KOPT-K1 (cell line): Measurements from ENCODE around the gene SSNA1.
A peak's percentile ranks its signal among the peaks of the same experiment; 100 is the strongest.
"Not testable (repeated sequence)": the region's sequence is repeated elsewhere in the genome, so short reads cannot be mapped to it uniquely, and the experiment has no call there.

Experiments used
- H3K27ac ChIP-seq: fragments of 200-600 bp; sonication (generic); 2 replicates; pipeline ENCODE4 v1.5.1; 2016; ENCODE audit warnings: antibody characterized with exemption, mild to moderate bottlenecking, low read depth, low read length; ENCODE audit not compliant: poor library complexity, severe bottlenecking
- H3K36me3 ChIP-seq: fragments of 200-600 bp; sonication (generic); 2 replicates; pipeline ENCODE4 v1.5.1; 2017; ENCODE audit warnings: antibody characterized with exemption, mild to moderate bottlenecking, low read length, moderate library complexity; ENCODE audit not compliant: insufficient read depth
- H3K9me3 ChIP-seq: fragments of 200-600 bp; sonication (generic); 2 replicates; pipeline ENCODE4 v1.5.1; 2017; ENCODE audit warnings: antibody characterized with exemption, low read length, mild to moderate bottlenecking; ENCODE audit not compliant: insufficient read depth, poor library complexity, severe bottlenecking

The SSNA1 gene

GRCh38 chr9:137230705-137231371 is 42.4 kb downstream of the SSNA1 start, which contains the start of gene SLC34A3:
Gene SLC34A3 (plus strand): TSS chr9:137230901. CDS start chr9:137231703, 802 bp downstream.
- no peak within 1 kb of the TSS for H3K27ac ChIP-seq
- H3K36me3 ChIP-seq: no peaks in the 10 kb centered on the region
- no peaks in the 10 kb centered on the region for H3K9me3 ChIP-seq

DNA sequence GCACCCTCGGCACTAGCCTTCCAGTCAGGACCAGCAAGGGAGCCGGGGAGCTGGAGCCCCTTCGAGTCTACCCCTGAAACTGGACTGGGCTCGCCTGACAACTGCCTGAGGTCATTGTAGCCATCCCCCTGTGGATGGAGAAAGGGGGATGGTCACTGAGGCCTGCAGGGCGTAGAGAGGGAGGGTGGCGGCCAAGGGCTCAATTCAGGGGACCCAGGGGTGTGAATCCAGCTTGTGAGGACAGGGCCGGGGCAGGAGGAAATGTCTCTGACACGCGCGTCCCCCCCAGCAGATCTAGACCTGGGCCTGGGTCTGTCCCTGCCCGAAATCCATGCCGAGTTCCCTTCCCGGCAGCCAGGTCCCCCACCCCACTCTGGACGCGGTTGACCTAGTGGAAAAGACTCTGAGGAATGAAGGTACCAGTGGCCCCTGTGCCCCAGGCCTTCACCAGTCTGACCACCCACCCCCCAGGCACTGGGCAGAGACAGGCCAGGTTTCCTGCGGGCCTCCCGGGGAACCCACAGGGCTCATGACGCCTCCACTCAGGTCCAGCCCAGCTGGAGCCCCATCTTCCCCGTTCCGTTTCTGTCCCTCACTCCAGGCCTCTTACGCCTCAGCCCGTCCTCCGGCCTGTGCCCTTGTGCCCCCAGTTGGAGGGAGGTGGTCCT is 43.0 kb downstream of the SSNA1 start:
- no peaks in the 10 kb centered on the region for H3K9me3 ChIP-seq
- no peaks in the 10 kb centered on the region for H3K36me3 ChIP-seq
- H3K27ac ChIP-seq: no peak overlapping the region

DNA sequence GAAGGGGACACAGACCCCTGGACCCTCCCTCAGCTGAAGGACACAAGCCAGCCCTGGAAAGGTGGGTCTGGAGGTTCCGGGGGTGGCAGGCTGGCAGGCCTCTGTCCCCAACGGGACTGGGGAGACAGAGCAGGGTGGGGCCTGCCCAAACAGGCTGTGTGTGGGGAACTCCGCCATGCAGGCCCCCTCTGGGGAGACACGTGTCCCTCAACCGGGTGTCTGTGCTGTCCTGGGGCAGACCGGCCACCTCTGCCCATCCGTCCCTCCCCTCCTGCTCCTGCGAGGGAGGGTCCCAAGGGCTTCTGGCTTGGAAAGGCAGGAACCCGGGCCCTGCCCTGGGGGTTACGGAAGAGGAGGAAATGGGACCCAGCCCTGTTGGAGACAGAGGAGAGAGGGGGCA is 43.6 kb downstream of the SSNA1 start:
- Histone ChIP-seq H3K27ac (no peak overlapping the region), H3K9me3 (no peaks in the 10 kb centered on the region), H3K36me3 (no peaks in the 10 kb centered on the region)

- no peaks in the 10 kb centered on the region for H3K36me3 ChIP-seq
- no peak overlapping the region for H3K27ac ChIP-seq
Measured at GRCh38 chr9:137232510-137232909, 44.0 kb downstream of the SSNA1 start.

DNA sequence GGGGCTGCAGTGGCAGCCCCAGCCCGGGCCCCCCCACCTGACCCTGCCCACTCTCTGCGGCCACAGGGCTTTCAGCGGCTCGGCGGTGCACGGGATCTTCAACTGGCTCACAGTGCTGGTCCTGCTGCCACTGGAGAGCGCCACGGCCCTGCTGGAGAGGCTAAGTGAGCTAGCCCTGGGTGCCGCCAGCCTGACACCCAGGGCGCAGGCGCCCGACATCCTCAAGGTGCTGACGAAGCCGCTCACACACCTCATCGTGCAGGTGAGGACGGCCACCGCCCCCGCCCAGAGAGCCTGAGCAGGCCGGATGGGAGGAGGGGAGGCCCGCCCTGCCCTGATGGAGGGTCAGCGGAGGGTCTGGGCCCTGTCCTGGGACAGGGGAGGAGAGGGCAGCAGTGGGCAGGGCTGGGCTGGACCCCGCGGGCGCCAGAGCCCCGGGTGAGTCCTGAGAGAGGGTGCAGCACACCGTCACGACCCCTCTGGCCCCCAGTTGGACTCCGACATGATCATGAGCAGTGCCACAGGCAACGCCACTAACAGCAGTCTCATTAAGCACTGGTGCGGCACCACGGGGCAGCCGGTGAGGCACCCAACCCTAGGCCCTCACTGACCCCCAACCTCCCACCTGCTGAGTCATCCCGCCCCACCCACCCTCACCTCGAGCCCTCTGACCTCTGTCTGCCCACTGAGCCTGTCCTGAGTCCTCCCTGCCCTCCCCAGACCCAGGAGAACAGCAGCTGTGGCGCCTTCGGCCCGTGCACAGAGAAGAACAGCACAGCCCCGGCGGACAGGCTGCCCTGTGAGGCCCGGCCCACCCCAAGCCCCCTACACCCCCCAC is 44.9 kb downstream of the SSNA1 start:
- Histone ChIP-seq H3K36me3 (no peaks in the 10 kb centered on the region), H3K27ac (no peak overlapping the region), H3K9me3 (no peaks in the 10 kb centered on the region)

More at GRCh38 chr9:137232510-137232909, 44.0 kb downstream of the SSNA1 start:
- H3K9me3 ChIP-seq: no peaks in the 10 kb centered on the region

DNA sequence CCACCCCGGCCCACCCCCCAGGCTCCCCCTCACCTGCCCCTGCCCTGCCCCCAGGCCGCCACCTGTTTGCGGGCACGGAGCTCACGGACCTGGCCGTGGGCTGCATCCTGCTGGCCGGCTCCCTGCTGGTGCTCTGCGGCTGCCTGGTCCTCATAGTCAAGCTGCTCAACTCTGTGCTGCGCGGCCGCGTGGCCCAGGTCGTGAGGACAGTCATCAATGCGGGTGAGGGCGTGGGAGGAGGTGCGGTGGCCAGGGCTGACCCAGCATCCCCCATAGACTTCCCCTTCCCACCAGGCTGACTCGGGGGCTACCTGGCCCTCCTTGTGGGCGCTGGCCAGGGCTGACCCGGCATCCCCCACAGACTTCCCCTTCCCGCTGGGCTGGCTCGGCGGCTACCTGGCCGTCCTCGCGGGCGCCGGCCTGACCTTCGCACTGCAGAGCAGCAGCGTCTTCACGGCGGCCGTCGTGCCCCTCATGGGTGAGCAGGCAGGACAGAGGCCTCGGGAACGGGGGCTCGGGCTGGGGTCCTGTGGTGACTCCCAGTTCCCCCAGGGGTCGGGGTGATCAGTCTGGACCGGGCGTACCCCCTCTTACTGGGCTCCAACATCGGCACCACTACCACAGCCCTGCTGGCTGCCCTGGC is 45.7 kb downstream of the SSNA1 start:
- Histone ChIP-seq H3K27ac (no peak overlapping the region), H3K9me3 (no peaks in the 10 kb centered on the region), H3K36me3 (no peaks in the 10 kb centered on the region)

GRCh38 chr9:137234758-137235423 is 46.4 kb downstream of the SSNA1 start:
- no peaks in the 10 kb centered on the region for H3K9me3 ChIP-seq
- H3K36me3 ChIP-seq: no peaks in the 10 kb centered on the region
- H3K27ac ChIP-seq: no peak overlapping the region

GRCh38 chr9:137235424-137236237 is 47.2 kb downstream of the SSNA1 start:
- H3K27ac ChIP-seq: no peak overlapping the region

GRCh38 chr9:137236238-137236935 is 47.9 kb downstream of the SSNA1 start:
- no peaks in the 10 kb centered on the region for H3K36me3 ChIP-seq
- H3K27ac ChIP-seq: no peak overlapping the region
- no peaks in the 10 kb centered on the region for H3K9me3 ChIP-seq

More at GRCh38 chr9:137235424-137236237, 47.2 kb downstream of the SSNA1 start:
- H3K36me3 ChIP-seq: no peaks in the 10 kb centered on the region
- no peaks in the 10 kb centered on the region for H3K9me3 ChIP-seq

DNA sequence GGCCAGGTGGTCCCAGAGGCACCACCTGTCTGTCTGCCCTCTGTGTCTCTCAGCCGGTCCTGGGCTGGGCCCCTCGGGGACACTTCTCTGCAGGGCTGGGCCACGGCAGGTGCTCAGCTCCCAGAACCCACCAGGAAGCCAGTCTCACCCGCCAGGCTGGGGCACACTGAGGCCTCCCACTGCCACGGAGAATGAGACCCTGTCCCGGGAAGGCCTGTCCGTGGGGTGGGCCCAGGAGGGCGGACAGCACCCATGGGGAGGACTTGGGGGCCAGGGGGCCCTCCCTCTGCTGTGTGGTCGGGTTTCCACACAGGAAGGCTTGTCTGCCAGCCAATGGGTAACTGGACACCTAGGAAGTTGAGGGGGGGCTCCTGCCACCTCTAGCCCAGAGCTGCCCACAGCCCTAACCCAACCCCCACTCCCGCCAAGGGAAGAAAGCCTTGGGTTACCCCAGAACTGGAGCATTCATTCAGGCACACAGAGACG is 48.5 kb downstream of the SSNA1 start:
- Histone ChIP-seq H3K9me3 (no peaks in the 10 kb centered on the region), H3K27ac (no peak overlapping the region), H3K36me3 (peaks cover 2% of the 10 kb centered on the region)

- Histone ChIP-seq H3K36me3 (peaks cover 12% of the 10 kb centered on the region), H3K9me3 (no peaks in the 10 kb centered on the region), H3K27ac (no peak overlapping the region)
Measured at GRCh38 chr9:137237759-137238726, 49.6 kb downstream of the SSNA1 start.

GRCh38 chr9:137239541-137240200 is 51.2 kb downstream of the SSNA1 start:
- peak overlapping the region; percentile 92 for H3K27ac ChIP-seq
- H3K36me3 ChIP-seq: peaks cover 23% of the 10 kb centered on the region

More at GRCh38 chr9:137239541-137240200, 51.2 kb downstream of the SSNA1 start:
- not testable (repeated sequence) for H3K9me3 ChIP-seq
